ENCODE results near the gene UBE2V1. TPM values are rescaled to one million over a fixed set of nuclear protein-coding genes. Genes with fewer than 3 reads are reported as not detected.
"Not testable (repeated sequence)": the region's sequence is repeated elsewhere in the genome, so short reads cannot be mapped to it uniquely, and the experiment has no call there.

UBE2V1 gene
- total RNA-seq, 1 donor from 2014 or later = 109 TPM

DNA sequence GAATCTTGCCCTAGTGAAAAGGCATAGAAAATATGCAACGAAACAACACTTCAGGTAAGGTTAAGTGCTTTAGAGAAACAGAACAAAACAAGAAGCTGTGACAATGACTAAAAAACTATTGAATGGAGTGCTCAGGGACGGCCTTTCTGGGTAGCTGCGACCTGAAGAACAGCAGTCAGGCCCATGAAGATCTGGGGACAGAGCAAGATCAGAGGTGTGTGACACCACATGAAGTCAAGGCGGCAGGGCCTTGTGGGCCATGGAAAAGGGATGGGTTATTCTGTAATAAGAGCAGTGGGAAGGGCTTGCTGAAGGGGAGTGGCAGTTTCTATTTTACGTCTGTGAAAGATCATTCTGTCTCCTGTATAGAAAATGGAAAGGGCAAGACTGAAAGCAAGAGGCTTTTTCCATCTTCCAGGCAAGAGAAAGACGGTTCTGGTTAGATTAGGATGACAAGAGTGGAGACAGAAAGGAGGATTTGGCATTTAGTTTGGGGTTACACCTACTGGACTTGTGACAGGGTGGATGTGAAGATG is 5.1 kb downstream of the UBE2V1 start:
- TF ChIP-seq, protein P1, sequence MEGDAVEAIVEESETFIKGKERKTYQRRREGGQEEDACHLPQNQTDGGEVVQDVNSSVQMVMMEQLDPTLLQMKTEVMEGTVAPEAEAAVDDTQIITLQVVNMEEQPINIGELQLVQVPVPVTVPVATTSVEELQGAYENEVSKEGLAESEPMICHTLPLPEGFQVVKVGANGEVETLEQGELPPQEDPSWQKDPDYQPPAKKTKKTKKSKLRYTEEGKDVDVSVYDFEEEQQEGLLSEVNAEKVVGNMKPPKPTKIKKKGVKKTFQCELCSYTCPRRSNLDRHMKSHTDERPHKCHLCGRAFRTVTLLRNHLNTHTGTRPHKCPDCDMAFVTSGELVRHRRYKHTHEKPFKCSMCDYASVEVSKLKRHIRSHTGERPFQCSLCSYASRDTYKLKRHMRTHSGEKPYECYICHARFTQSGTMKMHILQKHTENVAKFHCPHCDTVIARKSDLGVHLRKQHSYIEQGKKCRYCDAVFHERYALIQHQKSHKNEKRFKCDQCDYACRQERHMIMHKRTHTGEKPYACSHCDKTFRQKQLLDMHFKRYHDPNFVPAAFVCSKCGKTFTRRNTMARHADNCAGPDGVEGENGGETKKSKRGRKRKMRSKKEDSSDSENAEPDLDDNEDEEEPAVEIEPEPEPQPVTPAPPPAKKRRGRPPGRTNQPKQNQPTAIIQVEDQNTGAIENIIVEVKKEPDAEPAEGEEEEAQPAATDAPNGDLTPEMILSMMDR (conservative IDR thresholded peaks at IDR 0.05; ENCODE audit: low read depth, low read length) = no peak
- H3K4me3 ChIP-seq (ENCODE audit: low read depth, low read length) = no peak overlapping the region
- DNase-seq (ENCODE audit: low read depth) = no peak

DNA sequence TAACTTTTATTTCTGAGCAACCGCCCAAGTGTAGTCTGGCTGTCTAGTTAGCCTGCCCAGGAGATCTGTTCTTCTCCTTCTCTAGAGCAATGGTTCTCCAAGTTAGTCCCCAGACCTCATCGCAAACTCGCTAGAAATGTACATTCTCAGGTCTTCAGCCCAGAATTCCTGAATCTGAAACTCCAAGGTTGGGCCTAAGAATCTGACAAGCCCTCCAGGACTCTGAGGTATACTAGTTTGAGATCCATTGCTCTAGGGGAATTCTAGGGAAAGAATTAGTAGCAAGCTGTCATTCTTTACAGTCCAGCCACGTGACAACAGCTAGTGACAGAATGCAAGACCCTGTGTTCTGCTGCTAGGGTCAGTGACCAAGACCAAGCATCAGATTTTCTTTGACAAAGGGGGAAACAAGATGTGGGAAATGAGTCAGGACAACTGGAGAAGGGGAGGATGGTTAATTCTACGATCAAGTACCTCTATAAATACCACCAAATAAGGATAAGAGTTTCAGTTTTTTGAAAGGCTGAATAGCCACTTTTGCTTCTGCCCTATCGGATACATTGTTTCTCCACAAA is 5.8 kb downstream of the UBE2V1 start:
- no peak for DNase-seq (ENCODE audit: low read depth)

DNA sequence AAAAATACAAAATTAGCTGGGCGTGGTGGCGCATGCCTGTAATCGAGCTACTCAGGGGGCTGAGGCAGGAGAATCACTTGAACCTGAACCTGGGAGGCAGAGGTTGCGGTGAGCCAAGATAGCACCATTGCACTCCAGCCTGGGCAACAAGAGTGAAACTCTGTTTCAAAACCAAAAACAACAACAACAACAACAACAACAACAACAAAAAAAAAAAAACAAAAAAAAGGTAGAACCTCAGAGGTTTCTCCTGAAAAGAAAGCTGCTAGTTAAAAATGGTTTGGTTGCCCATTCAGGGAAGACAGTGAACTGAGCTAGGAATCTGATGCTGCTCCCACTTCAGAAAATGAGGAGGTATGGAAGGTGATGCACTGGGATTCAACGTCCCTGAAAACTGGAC is 6.3 kb downstream of the UBE2V1 start:
- DNase-seq (ENCODE audit: low read depth); H3K4me3 ChIP-seq (ENCODE audit: low read depth, low read length): not testable (repeated sequence)

More for the DNA sequence above, 5.8 kb downstream of the UBE2V1 start:
- H3K4me3 ChIP-seq (ENCODE audit: low read depth, low read length) = no peak overlapping the region
- TF ChIP-seq, protein P1 (conservative IDR thresholded peaks at IDR 0.05; ENCODE audit: low read depth, low read length) = no peak

DNA sequence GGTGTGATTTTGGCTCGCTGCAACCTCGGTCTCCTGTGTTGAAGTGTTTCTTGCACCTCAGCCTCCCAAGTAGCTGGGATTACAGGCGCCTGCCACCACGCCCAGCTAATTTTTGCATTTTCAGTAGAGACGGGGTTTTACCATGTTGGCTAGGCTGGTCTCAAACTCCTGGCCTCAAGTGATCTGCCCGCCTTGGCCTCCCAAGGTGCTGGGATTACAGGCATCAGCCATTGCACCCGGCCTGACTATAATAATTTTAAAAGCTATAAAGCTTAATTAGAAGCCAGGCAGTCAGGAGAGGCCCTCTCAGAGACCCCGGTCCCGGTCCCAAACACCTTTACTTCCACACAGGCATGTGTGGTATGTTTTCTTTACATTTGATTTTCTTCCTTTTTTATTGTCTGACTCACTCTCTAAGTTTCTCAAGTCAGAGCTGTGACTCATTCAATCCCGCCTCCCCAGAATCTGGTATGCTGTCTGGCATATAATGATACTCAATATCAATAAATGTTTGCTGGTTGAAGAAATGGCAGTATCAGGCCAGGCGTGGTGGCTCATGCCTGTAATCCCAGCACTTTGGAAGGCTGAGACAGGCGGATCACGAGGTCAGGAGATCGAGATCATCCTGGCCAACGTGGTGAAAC is 9.4 kb downstream of the UBE2V1 start:
- H3K4me3 ChIP-seq (ENCODE audit: low read depth, low read length); DNase-seq (ENCODE audit: low read depth): not testable (repeated sequence)

DNA sequence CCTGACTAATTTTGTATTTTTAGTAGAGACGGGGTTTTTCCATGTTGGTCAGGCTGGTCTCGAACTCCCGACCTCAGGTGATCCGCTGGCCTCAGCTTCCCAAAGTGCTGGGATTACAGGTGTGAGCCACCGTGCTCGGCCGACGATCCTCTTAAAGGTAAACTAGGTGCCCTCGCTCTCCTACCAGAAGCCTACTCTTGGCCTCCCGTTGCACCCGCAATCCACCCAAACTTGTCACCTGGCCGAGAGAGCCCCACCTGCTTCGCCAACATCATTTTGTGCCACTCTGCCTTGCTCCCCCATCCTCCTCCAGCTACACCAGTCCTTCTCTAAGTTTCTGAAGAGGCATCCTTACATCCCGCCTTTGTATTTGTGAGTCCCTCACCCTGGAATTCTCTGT is 10.4 kb downstream of the UBE2V1 start:
- not testable (repeated sequence) for H3K4me3 ChIP-seq (ENCODE audit: low read depth, low read length); DNase-seq (ENCODE audit: low read depth)

DNA sequence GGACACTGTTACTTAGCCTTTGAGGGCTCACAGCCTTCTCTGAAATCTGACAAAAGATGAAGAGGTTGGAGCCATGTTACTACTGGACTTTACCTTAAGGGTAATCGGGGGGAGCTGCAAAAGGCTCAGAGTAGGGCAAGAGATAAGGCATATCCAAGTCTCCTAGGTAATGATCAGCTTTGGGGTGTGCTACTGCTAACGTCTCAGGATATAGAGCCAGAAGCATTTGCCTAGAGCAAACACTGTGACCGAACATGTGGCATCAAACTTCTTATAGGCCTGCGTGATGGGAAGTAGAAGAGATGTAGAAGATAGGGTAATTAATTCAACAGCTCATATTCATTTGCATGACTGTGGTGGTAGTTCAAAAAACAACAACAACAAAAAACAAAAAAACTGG is 11.1 kb downstream of the UBE2V1 start:
- DNase-seq (ENCODE audit: low read depth) = no peak
- H3K4me3 ChIP-seq (ENCODE audit: low read depth, low read length) = no peak overlapping the region
- TF ChIP-seq, protein P1 (conservative IDR thresholded peaks at IDR 0.05; ENCODE audit: low read depth, low read length) = no peak

DNA sequence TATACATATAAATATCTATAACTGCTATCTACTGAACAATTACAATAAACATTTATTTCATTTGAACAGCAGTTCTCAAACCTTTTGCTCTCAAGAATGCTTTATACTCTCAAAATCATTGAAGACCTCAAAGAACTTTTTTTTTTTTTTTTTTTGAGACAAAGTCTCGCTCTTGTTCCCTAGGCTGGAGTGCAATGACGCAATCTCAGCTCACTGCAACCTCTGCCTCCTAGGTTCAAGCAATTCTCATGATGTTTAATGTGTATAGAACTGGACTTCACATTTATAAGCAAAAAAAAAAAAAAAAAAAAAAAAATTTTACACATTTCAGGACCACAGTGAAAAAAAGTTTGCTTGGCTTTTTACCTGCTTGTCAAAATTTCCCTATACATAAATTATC is 11.7 kb downstream of the UBE2V1 start:
- H3K4me3 ChIP-seq (ENCODE audit: low read depth, low read length) = no peak overlapping the region
- TF ChIP-seq, protein P1 (conservative IDR thresholded peaks at IDR 0.05; ENCODE audit: low read depth, low read length) = no peak
- no peak for DNase-seq (ENCODE audit: low read depth)

DNA sequence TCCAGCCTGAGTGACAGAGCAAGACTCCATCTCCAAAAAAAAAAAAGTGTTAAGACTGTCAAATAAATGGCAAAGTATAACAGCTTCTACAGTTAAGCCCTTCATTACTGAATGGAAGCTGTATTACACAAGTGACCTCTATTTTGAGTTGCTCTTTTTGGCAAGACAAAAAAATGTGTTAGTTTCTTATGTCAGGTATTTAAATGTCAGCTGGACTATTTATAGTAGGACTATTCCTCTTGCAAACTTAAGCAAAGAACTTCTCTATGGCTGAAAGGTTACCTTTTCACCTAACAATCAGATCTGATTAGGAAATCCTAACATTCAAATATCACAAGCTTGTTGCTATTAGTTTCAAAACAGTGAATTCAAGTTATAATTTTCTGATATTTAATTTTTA is 12.4 kb downstream of the UBE2V1 start:
- H3K4me3 ChIP-seq (ENCODE audit: low read depth, low read length) = no peak overlapping the region

More for the DNA sequence above, 12.4 kb downstream of the UBE2V1 start:
- TF ChIP-seq, protein P1 (conservative IDR thresholded peaks at IDR 0.05; ENCODE audit: low read depth, low read length) = no peak
- DNase-seq (ENCODE audit: low read depth) = no peak
